ENCODE data around the gene FAM3B.
"Not testable (repeated sequence)": the region's sequence is repeated elsewhere in the genome, so short reads cannot be mapped to it uniquely, and the experiment has no call there.

The FAM3B gene

DNA sequence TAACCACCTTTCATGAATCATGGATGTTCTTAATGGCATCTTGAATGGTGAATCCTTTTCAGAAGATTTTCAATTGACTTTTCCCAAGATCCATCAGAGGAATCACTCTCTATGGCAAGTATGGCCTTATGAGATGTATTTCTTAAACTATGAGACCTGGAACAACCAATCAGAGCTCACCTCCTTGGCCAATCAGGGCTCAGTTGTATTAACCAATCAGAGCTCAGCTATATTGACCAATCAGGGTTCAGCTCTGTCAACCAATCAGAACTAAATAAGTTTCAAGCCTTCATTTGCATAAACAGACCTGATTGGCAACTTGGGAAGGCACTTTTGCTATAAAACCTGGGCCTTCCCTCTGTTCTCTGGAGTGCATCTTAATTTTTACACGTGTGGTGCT lies 13.6 kb upstream of the FAM3B start:
- no peak overlapping the region for H3K4me3 ChIP-seq (ENCODE audit: control insufficient read depth, low read depth, low read length)
- DNase-seq (ENCODE audit: low read depth) = no peak
- TF ChIP-seq, protein P1, sequence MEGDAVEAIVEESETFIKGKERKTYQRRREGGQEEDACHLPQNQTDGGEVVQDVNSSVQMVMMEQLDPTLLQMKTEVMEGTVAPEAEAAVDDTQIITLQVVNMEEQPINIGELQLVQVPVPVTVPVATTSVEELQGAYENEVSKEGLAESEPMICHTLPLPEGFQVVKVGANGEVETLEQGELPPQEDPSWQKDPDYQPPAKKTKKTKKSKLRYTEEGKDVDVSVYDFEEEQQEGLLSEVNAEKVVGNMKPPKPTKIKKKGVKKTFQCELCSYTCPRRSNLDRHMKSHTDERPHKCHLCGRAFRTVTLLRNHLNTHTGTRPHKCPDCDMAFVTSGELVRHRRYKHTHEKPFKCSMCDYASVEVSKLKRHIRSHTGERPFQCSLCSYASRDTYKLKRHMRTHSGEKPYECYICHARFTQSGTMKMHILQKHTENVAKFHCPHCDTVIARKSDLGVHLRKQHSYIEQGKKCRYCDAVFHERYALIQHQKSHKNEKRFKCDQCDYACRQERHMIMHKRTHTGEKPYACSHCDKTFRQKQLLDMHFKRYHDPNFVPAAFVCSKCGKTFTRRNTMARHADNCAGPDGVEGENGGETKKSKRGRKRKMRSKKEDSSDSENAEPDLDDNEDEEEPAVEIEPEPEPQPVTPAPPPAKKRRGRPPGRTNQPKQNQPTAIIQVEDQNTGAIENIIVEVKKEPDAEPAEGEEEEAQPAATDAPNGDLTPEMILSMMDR (IDR thresholded peaks at IDR 0.05; ENCODE audit: control insufficient read depth, insufficient read depth, low read depth, low read length, missing control alignments) = no peak

DNA sequence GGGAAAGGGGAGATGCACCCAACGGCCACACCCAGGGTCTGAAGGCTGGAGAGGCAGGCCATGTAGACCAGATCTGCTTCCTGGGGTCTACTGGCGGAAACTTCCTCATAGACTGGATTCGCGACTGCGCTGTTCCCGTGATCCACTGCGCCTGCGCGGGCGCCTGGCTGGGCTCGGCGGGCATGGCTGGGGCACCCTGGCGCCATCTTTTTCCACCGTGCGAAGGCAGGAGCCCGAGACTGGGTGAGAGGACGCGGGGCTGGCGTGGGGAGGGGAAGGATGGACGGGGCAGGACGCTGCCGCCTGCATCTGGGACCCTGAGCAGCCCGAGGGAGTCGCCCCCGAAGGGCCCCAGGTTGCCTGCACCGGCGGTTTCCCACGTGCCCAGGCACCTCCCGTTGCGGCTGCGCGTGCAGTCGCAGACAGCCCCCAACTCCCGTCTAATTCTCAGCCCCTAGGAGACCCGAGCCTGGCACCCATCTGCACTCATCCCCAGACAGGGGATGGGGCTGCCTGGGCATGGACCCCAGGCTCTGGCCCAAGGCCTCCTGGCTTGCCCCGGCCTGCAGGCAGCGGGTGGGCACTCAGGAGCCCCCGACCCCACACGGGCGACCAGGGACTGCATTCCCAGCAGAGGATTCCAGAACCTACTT lies 12.4 kb upstream of the FAM3B start:
- H3K4me3 ChIP-seq (ENCODE audit: control insufficient read depth, low read depth, low read length) = no peak overlapping the region
- TF ChIP-seq, protein P1 (IDR thresholded peaks at IDR 0.05; ENCODE audit: control insufficient read depth, insufficient read depth, low read depth, low read length, missing control alignments) = no peak
- no peak for DNase-seq (ENCODE audit: low read depth)

DNA sequence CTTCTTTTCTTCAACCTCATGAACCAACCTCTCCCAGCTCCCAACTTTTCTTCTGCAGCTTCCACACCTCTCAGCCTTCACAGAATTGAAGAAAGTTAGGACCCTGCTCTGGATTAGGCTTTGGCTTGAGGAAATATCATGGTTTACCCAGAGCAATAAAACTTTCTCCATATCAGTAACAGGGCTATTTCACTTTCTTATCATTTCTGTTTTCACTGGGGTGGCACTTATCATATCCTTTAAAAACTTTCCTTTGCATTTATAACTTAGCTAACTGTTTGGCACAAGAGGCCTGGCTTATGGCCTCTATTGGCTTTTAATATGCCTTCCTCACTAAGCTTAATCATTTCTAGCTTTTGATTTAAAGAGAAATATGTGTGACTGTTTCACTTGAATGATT lies 9.4 kb upstream of the FAM3B start:
- TF ChIP-seq, protein P1 (IDR thresholded peaks at IDR 0.05; ENCODE audit: control insufficient read depth, insufficient read depth, low read depth, low read length, missing control alignments) = no peak
- no peak overlapping the region for H3K4me3 ChIP-seq (ENCODE audit: control insufficient read depth, low read depth, low read length)
- DNase-seq (ENCODE audit: low read depth) = no peak

DNA sequence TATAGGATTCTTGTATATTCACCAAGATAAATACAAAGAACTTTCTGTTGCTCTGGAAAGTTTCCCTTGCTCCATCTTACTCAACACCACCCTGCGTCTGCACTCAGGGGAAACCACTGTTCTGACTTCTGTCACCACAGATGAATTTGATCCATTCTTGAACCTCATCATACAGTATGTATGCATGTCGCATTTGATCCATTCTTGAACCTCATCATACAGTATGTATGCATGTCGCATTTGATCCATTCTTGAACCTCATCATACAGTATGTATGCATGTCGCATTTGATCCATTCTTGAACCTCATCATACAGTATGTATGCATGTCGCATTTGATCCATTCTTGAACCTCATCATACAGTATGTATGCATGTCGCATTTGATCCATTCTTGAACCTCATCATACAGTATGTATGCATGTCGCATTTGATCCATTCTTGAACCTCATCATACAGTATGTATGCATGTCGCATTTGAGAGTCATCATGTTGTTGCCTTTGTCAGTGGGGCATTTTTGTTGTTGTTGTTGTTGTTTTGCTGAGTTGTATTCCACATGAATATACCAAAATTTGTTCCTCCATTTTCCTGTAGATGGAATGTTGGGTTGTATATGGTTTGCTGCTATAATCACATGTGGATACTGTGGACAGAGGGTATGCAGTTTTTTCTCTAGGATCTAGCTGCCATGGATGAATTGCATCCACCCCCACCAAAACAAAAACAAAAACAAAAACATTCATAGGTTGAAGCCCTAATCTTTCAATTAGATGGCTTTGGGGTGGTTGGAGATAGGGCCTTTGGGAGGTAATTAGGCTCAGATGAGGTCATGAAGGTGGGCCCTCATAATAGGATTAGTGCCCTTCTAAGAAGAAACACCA lies 3.1 kb upstream of the FAM3B start:
- H3K4me3 ChIP-seq (ENCODE audit: control insufficient read depth, low read depth, low read length); DNase-seq (ENCODE audit: low read depth): not testable (repeated sequence)

DNA sequence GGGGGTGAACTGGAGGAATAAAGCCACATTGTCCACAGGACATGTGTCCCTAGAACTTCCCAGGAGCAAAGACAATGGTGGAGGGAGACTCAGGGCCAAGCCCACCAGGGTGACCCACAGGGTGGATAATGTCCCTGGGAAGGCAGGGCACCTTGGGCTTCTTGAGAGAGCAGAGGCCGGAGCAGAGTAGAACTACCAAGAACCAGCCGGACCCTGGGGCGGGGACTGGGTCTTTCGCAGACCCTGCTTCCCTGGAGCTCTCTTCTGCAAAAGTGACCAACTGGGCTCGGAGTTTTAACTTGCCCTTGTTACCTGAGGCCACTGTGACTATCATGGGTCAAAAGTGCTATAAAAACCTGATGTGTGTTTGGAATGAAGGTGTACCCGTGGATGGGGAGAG lies 875 bp upstream of the FAM3B start:
- DNase-seq (ENCODE audit: low read depth) = no peak
- TF ChIP-seq, protein P1 (IDR thresholded peaks at IDR 0.05; ENCODE audit: control insufficient read depth, insufficient read depth, low read depth, low read length, missing control alignments) = no peak
- H3K4me3 ChIP-seq (ENCODE audit: control insufficient read depth, low read depth, low read length) = no peak overlapping the region

DNA sequence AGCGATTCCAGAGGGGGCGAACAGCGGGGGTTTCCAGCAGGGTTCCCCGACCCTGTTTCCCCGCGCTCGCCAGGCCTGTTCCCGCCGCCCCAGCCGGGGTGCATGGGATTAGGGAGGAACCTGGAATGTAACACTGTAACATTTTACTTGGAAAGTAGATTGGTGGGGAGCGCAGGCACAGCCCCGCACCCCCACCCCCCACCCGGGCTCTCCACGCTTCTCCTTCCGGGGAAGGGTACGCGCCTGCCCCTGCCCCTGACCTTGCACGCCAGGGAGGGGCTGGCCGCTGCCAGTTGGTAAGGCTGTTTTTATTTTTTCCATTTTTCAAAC lies 427 bp downstream of the FAM3B start:
- no peak overlapping the region for H3K4me3 ChIP-seq (ENCODE audit: control insufficient read depth, low read depth, low read length)
- TF ChIP-seq, protein P1 (IDR thresholded peaks at IDR 0.05; ENCODE audit: control insufficient read depth, insufficient read depth, low read depth, low read length, missing control alignments) = no peak
- DNase-seq (ENCODE audit: low read depth) = no peak

DNA sequence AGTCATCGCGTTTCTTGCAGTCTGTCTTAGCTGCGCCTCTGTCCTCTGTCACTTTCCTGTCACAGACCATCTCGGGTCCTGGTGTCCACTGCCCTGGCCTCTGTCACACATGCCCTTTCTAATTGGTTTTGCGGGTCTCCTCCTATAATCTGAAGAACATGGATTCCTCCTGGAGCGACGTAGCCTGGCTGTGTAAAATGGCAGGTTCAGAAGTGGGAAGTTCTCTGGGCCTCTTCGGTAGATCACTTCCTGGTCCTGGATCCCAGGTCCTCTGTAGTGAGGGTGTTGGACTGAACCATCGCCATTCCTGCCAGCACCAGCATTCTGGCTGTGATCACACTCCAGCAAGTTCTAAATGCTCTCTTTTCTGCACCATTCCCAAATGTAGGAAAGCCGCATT lies 857 bp downstream of the FAM3B start:
- TF ChIP-seq, protein P1 (IDR thresholded peaks at IDR 0.05; ENCODE audit: control insufficient read depth, insufficient read depth, low read depth, low read length, missing control alignments) = no peak
- DNase-seq (ENCODE audit: low read depth) = no peak
- H3K4me3 ChIP-seq (ENCODE audit: control insufficient read depth, low read depth, low read length) = no peak overlapping the region

Data from AG09309 (cell line).